Duodenal mucosa (tissue), 2 donors: Measurements from ENCODE around the gene UTP15.

ENCODE experiments used
- H3K27ac ChIP-seq: one replicate; pipeline ENCODE4 v1.7.0; 2013; ENCODE audit warnings: low read depth, low read length
- H3K27me3 ChIP-seq, 2 donors: one replicate each; pipeline ENCODE4 v1.7.0; 2013; ENCODE audit warnings: low read length in 2 of 2, control low read depth in 1 of 2; ENCODE audit not compliant: insufficient read depth in 2 of 2, control insufficient read depth in 1 of 2
- H3K36me3 ChIP-seq, 2 donors: one replicate each; pipeline ENCODE4 v1.7.0; 2013; ENCODE audit warnings: low read length in 2 of 2, control low read depth in 1 of 2; ENCODE audit not compliant: insufficient read depth in 2 of 2, control insufficient read depth in 1 of 2
- H3K4me1 ChIP-seq, 2 donors: one replicate each; pipeline ENCODE4 v1.7.0; 2013; ENCODE audit warnings: low read length in 2 of 2, control low read depth in 1 of 2; ENCODE audit not compliant: insufficient read depth in 2 of 2, control insufficient read depth in 1 of 2
- H3K4me3 ChIP-seq, 2 donors: one replicate each; pipeline ENCODE4 v1.7.0; 2013; ENCODE audit warnings: low read length in 2 of 2, low read depth in 1 of 2
- H3K9ac ChIP-seq, 2 donors: one replicate each; pipeline ENCODE4 v1.7.0; 2013; ENCODE audit warnings: low read length in 2 of 2, low read depth in 1 of 2
- H3K9me3 ChIP-seq, 2 donors: one replicate each; pipeline ENCODE4 v1.7.0; 2013; ENCODE audit warnings: low read length in 2 of 2, control low read depth in 1 of 2; ENCODE audit not compliant: control insufficient read depth in 1 of 2

UTP15 gene

GRCh38 chr5:73619606-73620333 lies 54.2 kb downstream of the UTP15 start:
- no peak overlapping the region for H3K4me3 ChIP-seq
- peaks cover 5 to 22% of the 10 kb centered on the region in 2 donors for H3K4me1 ChIP-seq
- no peaks in the 10 kb centered on the region for H3K27me3 ChIP-seq
- no peak overlapping the region for H3K27ac ChIP-seq
- no peak overlapping the region for H3K9ac ChIP-seq
- H3K9me3 ChIP-seq = no peaks in the 10 kb centered on the region
- no peaks in the 10 kb centered on the region for H3K36me3 ChIP-seq

- Histone ChIP-seq H3K27ac (no peak overlapping the region), H3K36me3 (no peaks in the 10 kb centered on the region), H3K27me3 (no peaks in the 10 kb centered on the region), H3K9ac (no peak overlapping the region), H3K4me1 (peaks cover 5 to 27% of the 10 kb centered on the region in 2 donors), H3K9me3 (no peaks in the 10 kb centered on the region), H3K4me3 (no peak overlapping the region)
Measured at GRCh38 chr5:73620334-73620687, 54.8 kb downstream of the UTP15 start.

GRCh38 chr5:73623060-73623459 lies 57.5 kb downstream of the UTP15 start:
- H3K27ac ChIP-seq = no peak overlapping the region
- H3K4me3 ChIP-seq = no peak overlapping the region
- H3K36me3 ChIP-seq = no peaks in the 10 kb centered on the region
- no peak overlapping the region for H3K9ac ChIP-seq
- no peaks in the 10 kb centered on the region for H3K9me3 ChIP-seq
- peaks cover 6 to 34% of the 10 kb centered on the region in 2 donors for H3K4me1 ChIP-seq
- H3K27me3 ChIP-seq = peaks cover 0 to 3% of the 10 kb centered on the region in 2 donors

- Histone ChIP-seq H3K36me3 (no peaks in the 10 kb centered on the region), H3K27me3 (peaks cover 0 to 3% of the 10 kb centered on the region in 2 donors), H3K9me3 (no peaks in the 10 kb centered on the region), H3K27ac (no peak overlapping the region), H3K4me1 (peaks cover 5 to 32% of the 10 kb centered on the region in 2 donors), H3K4me3 (no peak overlapping the region), H3K9ac (no peak overlapping the region)
Measured at GRCh38 chr5:73623901-73624404, 58.4 kb downstream of the UTP15 start.

- no peak overlapping the region for H3K4me3 ChIP-seq
- peaks cover 0 to 3% of the 10 kb centered on the region in 2 donors for H3K27me3 ChIP-seq
- no peaks in the 10 kb centered on the region for H3K9me3 ChIP-seq
- no peak overlapping the region for H3K27ac ChIP-seq
- H3K4me1 ChIP-seq = peaks cover 5 to 32% of the 10 kb centered on the region in 2 donors
- H3K9ac ChIP-seq = no peak overlapping the region
- H3K36me3 ChIP-seq = no peaks in the 10 kb centered on the region
Measured at GRCh38 chr5:73624888-73625287, 59.3 kb downstream of the UTP15 start.

GRCh38 chr5:73625372-73625943 lies 59.9 kb downstream of the UTP15 start:
- Histone ChIP-seq H3K9ac (peak overlapping the region in 1 of 2 donors; percentile 10), H3K4me3 (peak overlapping the region; percentile 54 to 73), H3K36me3 (no peaks in the 10 kb centered on the region), H3K9me3 (no peaks in the 10 kb centered on the region), H3K27ac (no peak overlapping the region), H3K27me3 (peaks cover 0 to 3% of the 10 kb centered on the region in 2 donors), H3K4me1 (peaks cover 5 to 32% of the 10 kb centered on the region in 2 donors)

- H3K27ac ChIP-seq = no peak within 1 kb of the TSS
- peak within 1 kb of the TSS; percentile 16 to 52 for H3K9ac ChIP-seq
- no peaks in the 10 kb centered on the region for H3K9me3 ChIP-seq
- H3K4me1 ChIP-seq = peaks cover 5 to 32% of the 10 kb centered on the region in 2 donors
- H3K4me3 ChIP-seq = peak within 1 kb of the TSS; percentile 71 to 73
- H3K27me3 ChIP-seq = peaks cover 0 to 3% of the 10 kb centered on the region in 2 donors
- H3K36me3 ChIP-seq = no peaks in the 10 kb centered on the region
Measured at GRCh38 chr5:73625944-73626811, 60.6 kb downstream of the UTP15 start, which contains the start of gene ARHGEF28. ARHGEF28 (plus strand) TSS chr5:73626196; CDS start chr5:73684852, 58,656 bp downstream.

- peaks cover 5 to 32% of the 10 kb centered on the region in 2 donors for H3K4me1 ChIP-seq
- H3K27me3 ChIP-seq = peaks cover 0 to 3% of the 10 kb centered on the region in 2 donors
- no peaks in the 10 kb centered on the region for H3K36me3 ChIP-seq
- H3K4me3 ChIP-seq = peak overlapping the region; percentile 71 to 73
- H3K9me3 ChIP-seq = no peaks in the 10 kb centered on the region
- no peak overlapping the region for H3K27ac ChIP-seq
- peak overlapping the region; percentile 16 to 52 for H3K9ac ChIP-seq
Measured at GRCh38 chr5:73626814-73627313, 61.3 kb downstream of the UTP15 start.

- no peak overlapping the region for H3K9ac ChIP-seq
- H3K36me3 ChIP-seq = no peaks in the 10 kb centered on the region
- H3K27me3 ChIP-seq = peaks cover 0 to 3% of the 10 kb centered on the region in 2 donors
- H3K27ac ChIP-seq = no peak overlapping the region
- H3K4me3 ChIP-seq = no peak overlapping the region
- no peaks in the 10 kb centered on the region for H3K9me3 ChIP-seq
- H3K4me1 ChIP-seq = peaks cover 5 to 20% of the 10 kb centered on the region in 2 donors
Measured at GRCh38 chr5:73629456-73629855, 63.9 kb downstream of the UTP15 start.
